ENCODE measurements around the gene C19orf53. TPM values are rescaled to one million over a fixed set of nuclear protein-coding genes. Genes with fewer than 3 reads are reported as not detected.
"Not testable (repeated sequence)": the region's sequence is repeated elsewhere in the genome, so short reads cannot be mapped to it uniquely, and the experiment has no call there.

C19orf53 gene
- total and polyA plus RNA-seq, 2 donors from 2014 or later = 62.7 to 264 TPM

- Histone ChIP-seq H3K4me1 (ENCODE audit: control insufficient read depth in 2 of 3, insufficient read depth in 2 of 3, low read depth in 1 of 3, low read length in 3 of 3) (peaks cover 0 to 3% (median 3%) of the 10 kb centered on the region in 3 donors), H3K27me3 (ENCODE audit: control insufficient read depth, insufficient read depth, low read length) (no peaks in the 10 kb centered on the region), H3K27ac (ENCODE audit: low read depth in 2 of 2, low read length in 2 of 2) (no peak overlapping the region), H3K4me3 (ENCODE audit: low read length in 3 of 3) (no peak overlapping the region), H3K36me3 (ENCODE audit: control insufficient read depth in 2 of 3, insufficient read depth in 3 of 3, low read length in 3 of 3) (no peaks in the 10 kb centered on the region), H3K9ac (ENCODE audit: low read length in 3 of 3) (no peak overlapping the region), H3K9me3 (ENCODE audit: control insufficient read depth in 2 of 3, insufficient read depth in 1 of 3, low read length in 3 of 3) (no peaks in the 10 kb centered on the region)
- no peak for TF ChIP-seq CTCF (IDR thresholded peaks at IDR 0.05; ENCODE audit: borderline replicate concordance, extremely low read depth, insufficient read depth)
- FAIRE-seq (no peak), DNase-seq (no peak)
- intact Hi-C loops (cut with DNase I) = no loop called here
Observed at GRCh38 chr19:13790354-13790753, 16.1 kb downstream of the C19orf53 start.

GRCh38 chr19:13793317-13793716 is 19.1 kb downstream of the C19orf53 start:
- H3K9me3 ChIP-seq (ENCODE audit: control insufficient read depth in 2 of 3, insufficient read depth in 1 of 3, low read length in 3 of 3); H3K36me3 ChIP-seq (ENCODE audit: control insufficient read depth in 2 of 3, insufficient read depth in 3 of 3, low read length in 3 of 3); H3K27me3 ChIP-seq (ENCODE audit: control insufficient read depth, insufficient read depth, low read length); intact Hi-C loops (cut with DNase I); DNase-seq; H3K4me3 ChIP-seq (ENCODE audit: low read length in 3 of 3); H3K9ac ChIP-seq (ENCODE audit: low read length in 3 of 3); H3K27ac ChIP-seq (ENCODE audit: low read depth in 2 of 2, low read length in 2 of 2); FAIRE-seq: not testable (repeated sequence)
- peaks cover 0 to 16% (median 16%) of the 10 kb centered on the region in 3 donors for H3K4me1 ChIP-seq (ENCODE audit: control insufficient read depth in 2 of 3, insufficient read depth in 2 of 3, low read depth in 1 of 3, low read length in 3 of 3)

GRCh38 chr19:13794398-13794756 is 20.1 kb downstream of the C19orf53 start:
- Histone ChIP-seq H3K4me1 (ENCODE audit: control insufficient read depth in 2 of 3, insufficient read depth in 2 of 3, low read depth in 1 of 3, low read length in 3 of 3) (peaks cover 0 to 16% (median 13%) of the 10 kb centered on the region in 3 donors), H3K9ac (ENCODE audit: low read length in 3 of 3) (peak overlapping the region; percentile 35 to 85 (median 78)), H3K36me3 (ENCODE audit: control insufficient read depth in 2 of 3, insufficient read depth in 3 of 3, low read length in 3 of 3) (no peaks in the 10 kb centered on the region), H3K27me3 (ENCODE audit: control insufficient read depth, insufficient read depth, low read length) (no peaks in the 10 kb centered on the region), H3K4me3 (ENCODE audit: low read length in 3 of 3) (peak overlapping the region; percentile 60 to 93 (median 77)), H3K27ac (ENCODE audit: low read depth in 2 of 2, low read length in 2 of 2) (peak overlapping the region; percentile 65 to 94), H3K9me3 (ENCODE audit: control insufficient read depth in 2 of 3, insufficient read depth in 1 of 3, low read length in 3 of 3) (no peaks in the 10 kb centered on the region)
- DNase-seq (peak in 4 of 5 donors; percentile 48 to 93 (median 68)), FAIRE-seq (no peak)
- TF ChIP-seq CTCF (IDR thresholded peaks at IDR 0.05; ENCODE audit: borderline replicate concordance, extremely low read depth, insufficient read depth) = no peak
- intact Hi-C loops (cut with DNase I) = no loop called here

- peak within 1 kb of the TSS; percentile 65 to 93 (median 77) for H3K4me3 ChIP-seq (ENCODE audit: low read length in 3 of 3)
- H3K9me3 ChIP-seq (ENCODE audit: control insufficient read depth in 2 of 3, insufficient read depth in 1 of 3, low read length in 3 of 3) = no peaks in the 10 kb centered on the region
- peaks cover 0 to 16% (median 13%) of the 10 kb centered on the region in 3 donors for H3K4me1 ChIP-seq (ENCODE audit: control insufficient read depth in 2 of 3, insufficient read depth in 2 of 3, low read depth in 1 of 3, low read length in 3 of 3)
- FAIRE-seq (peak; percentile 67), DNase-seq (peak; percentile 99 to 100 (median 100))
- no peak for TF ChIP-seq CTCF (IDR thresholded peaks at IDR 0.05; ENCODE audit: borderline replicate concordance, extremely low read depth, insufficient read depth)
- H3K27me3 ChIP-seq (ENCODE audit: control insufficient read depth, insufficient read depth, low read length) = no peaks in the 10 kb centered on the region
- intact Hi-C loops (cut with DNase I) = no loop called here
- no peaks in the 10 kb centered on the region for H3K36me3 ChIP-seq (ENCODE audit: control insufficient read depth in 2 of 3, insufficient read depth in 3 of 3, low read length in 3 of 3)
- peak within 1 kb of the TSS; percentile 51 to 85 (median 78) for H3K9ac ChIP-seq (ENCODE audit: low read length in 3 of 3)
- peak within 1 kb of the TSS; percentile 67 to 94 for H3K27ac ChIP-seq (ENCODE audit: low read depth in 2 of 2, low read length in 2 of 2)
Observed at GRCh38 chr19:13794757-13795589, 20.7 kb downstream of the C19orf53 start, which contains the start of gene ZSWIM4. ZSWIM4 (plus strand) TSS chr19:13795443; CDS start chr19:13795649, 206 bp downstream.
